KMS-11 (cell line): ENCODE data around the gene CAMKK2.

ENCODE experiments used
- H2AFZ ChIP-seq: fragments of 200-600 bp; sonication (generic); 2 replicates; pipeline ENCODE4 v1.6.1; 2016; ENCODE audit warnings: antibody characterized with exemption, mixed run types, low read depth
- H3K27ac ChIP-seq: fragments of 200-600 bp; sonication (generic); 2 replicates; pipeline ENCODE4 v1.6.1; 2016; ENCODE audit warnings: mild to moderate bottlenecking, mixed run types
- H3K27me3 ChIP-seq: fragments of 200-600 bp; sonication (generic); 2 replicates; pipeline ENCODE4 v1.6.1; 2017; ENCODE audit warnings: mild to moderate bottlenecking, low read depth, mixed run types, moderate library complexity; ENCODE audit not compliant: insufficient read depth
- H3K36me3 ChIP-seq: fragments of 200-600 bp; sonication (generic); 2 replicates; pipeline ENCODE4 v1.6.1; 2017; ENCODE audit warnings: mild to moderate bottlenecking, mixed run types; ENCODE audit not compliant: insufficient read depth
- H3K4me1 ChIP-seq: fragments of 200-600 bp; sonication (generic); 2 replicates; pipeline ENCODE4 v1.6.1; 2016; ENCODE audit warnings: mild to moderate bottlenecking, low read depth, mixed run types; ENCODE audit not compliant: poor library complexity, severe bottlenecking
- H3K4me2 ChIP-seq: fragments of 200-600 bp; sonication (generic); 2 replicates; pipeline ENCODE4 v1.7.0; 2016; ENCODE audit warnings: mild to moderate bottlenecking, mixed run types
- H3K4me3 ChIP-seq: fragments of 200-600 bp; sonication (generic); IDR thresholded peaks from 2 replicates; pipeline ENCODE4 v1.6.1; 2017; ENCODE audit warnings: low read depth, low read length, mixed read lengths; ENCODE audit not compliant: insufficient read depth
- H3K79me2 ChIP-seq: fragments of 200-600 bp; sonication (generic); 2 replicates; pipeline ENCODE4 v1.6.1; 2016; ENCODE audit warnings: low read depth, mixed run types; ENCODE audit not compliant: insufficient read depth
- H3K9ac ChIP-seq: fragments of 200-600 bp; sonication (generic); 2 replicates; pipeline ENCODE4 v1.6.1; 2016; ENCODE audit warnings: mild to moderate bottlenecking, mixed run types
- H4K20me1 ChIP-seq: fragments of 200-600 bp; sonication (generic); 2 replicates; pipeline ENCODE4 v1.6.1; 2016; ENCODE audit warnings: mild to moderate bottlenecking, mixed run types; ENCODE audit not compliant: insufficient read depth
- CTCF ChIP-seq: fragments of 200-600 bp; sonication (generic); conservative IDR thresholded peaks from 2 replicates; pipeline ENCODE4 v1.6.1; 2017; ENCODE audit warnings: low read depth, mild to moderate bottlenecking, antibody characterized with exemption, low read length, moderate library complexity, mixed read lengths

Gene CAMKK2

GRCh38 chr12:121279507-121279915 lies 17.0 kb downstream of the CAMKK2 start:
- H4K20me1 ChIP-seq, result no peaks in the 10 kb centered on the region
- H3K36me3 ChIP-seq, result no peaks in the 10 kb centered on the region
- no peak for TF ChIP-seq CTCF
- no peak overlapping the region for H3K4me2 ChIP-seq
- H3K9ac ChIP-seq, result no peak overlapping the region
- H3K27me3 ChIP-seq, result no peaks in the 10 kb centered on the region
- no peak overlapping the region for H2AFZ ChIP-seq
- no peak overlapping the region for H3K4me3 ChIP-seq
- no peaks in the 10 kb centered on the region; the same call in 1 of the 2 replicates for H3K79me2 ChIP-seq
- H3K4me1 ChIP-seq, result no peaks in the 10 kb centered on the region
- no peak overlapping the region for H3K27ac ChIP-seq

- H3K4me2 ChIP-seq, result no peak overlapping the region
- H3K9ac ChIP-seq, result no peak overlapping the region
- no peaks in the 10 kb centered on the region for H3K4me1 ChIP-seq
- no peaks in the 10 kb centered on the region for H3K36me3 ChIP-seq
- H3K27me3 ChIP-seq, result no peaks in the 10 kb centered on the region
- no peaks in the 10 kb centered on the region; the same call in 1 of the 2 replicates for H3K79me2 ChIP-seq
- H4K20me1 ChIP-seq, result no peaks in the 10 kb centered on the region
- no peak overlapping the region for H3K4me3 ChIP-seq
- no peak overlapping the region for H2AFZ ChIP-seq
- no peak for TF ChIP-seq CTCF
- H3K27ac ChIP-seq, result no peak overlapping the region
Observed at GRCh38 chr12:121279071-121279375, 17.5 kb downstream of the CAMKK2 start.

- no peak overlapping the region for H3K4me2 ChIP-seq
- H2AFZ ChIP-seq, result no peak overlapping the region
- TF ChIP-seq CTCF, result no peak
- H3K27ac ChIP-seq, result no peak overlapping the region
- no peaks in the 10 kb centered on the region for H3K36me3 ChIP-seq
- H3K9ac ChIP-seq, result no peak overlapping the region
- no peaks in the 10 kb centered on the region; the same call in 1 of the 2 replicates for H3K79me2 ChIP-seq
- H3K27me3 ChIP-seq, result no peaks in the 10 kb centered on the region
- no peaks in the 10 kb centered on the region for H3K4me1 ChIP-seq
- no peaks in the 10 kb centered on the region for H4K20me1 ChIP-seq
- no peak overlapping the region for H3K4me3 ChIP-seq
Observed at GRCh38 chr12:121278169-121279070, 18.1 kb downstream of the CAMKK2 start.

- Histone ChIP-seq H3K4me1 (no peaks in the 10 kb centered on the region), H3K27ac (no peak overlapping the region), H3K36me3 (no peaks in the 10 kb centered on the region), H4K20me1 (no peaks in the 10 kb centered on the region), H3K79me2 (no peaks in the 10 kb centered on the region; the same call in 1 of the 2 replicates), H2AFZ (no peak overlapping the region), H3K4me3 (no peak overlapping the region), H3K9ac (no peak overlapping the region), H3K4me2 (no peak overlapping the region), H3K27me3 (no peaks in the 10 kb centered on the region)
- TF ChIP-seq CTCF, result no peak
Observed at GRCh38 chr12:121277374-121277759, 19.1 kb downstream of the CAMKK2 start.
